ENCODE results near the gene C1orf87. TPM values are rescaled to one million over a fixed set of nuclear protein-coding genes. Genes with fewer than 3 reads are reported as not detected.

The C1orf87 gene
- total RNA-seq, 1 experiment from 2014 or later = 0.33 TPM

DNA sequence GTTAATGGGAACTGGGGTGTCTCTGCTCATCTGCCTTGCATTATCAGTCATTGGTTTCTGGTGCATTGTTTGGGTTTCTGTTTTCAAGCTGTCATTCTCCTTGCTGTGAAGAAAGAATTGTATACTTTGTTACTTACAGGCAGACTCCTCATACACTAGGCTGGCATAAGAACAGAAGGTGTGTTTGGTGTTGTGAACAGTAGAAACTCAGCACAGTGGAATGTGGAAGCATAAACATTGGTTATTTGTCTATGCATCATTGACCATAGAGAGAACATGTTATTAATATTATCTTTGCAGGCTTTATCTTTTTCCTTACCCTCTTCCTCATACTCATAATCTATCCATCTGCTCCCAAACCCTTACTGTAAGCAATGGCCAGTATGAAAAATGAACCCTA is 18.2 kb downstream of the C1orf87 start:
- Histone ChIP-seq H3T11ph (ENCODE audit: low read length) (no peak overlapping the region), H3K4me2 (ENCODE audit: insufficient read depth, insufficient read length, low read length) (no peak overlapping the region), H4K5ac (ENCODE audit: insufficient read length, low read depth, low read length) (no peak overlapping the region), H4K8ac (replicated peaks; ENCODE audit: insufficient read length, low read depth, low read length) (no peak overlapping the region), H3K23me2 (ENCODE audit: insufficient read length, low read depth, low read length, poor library complexity, severe bottlenecking) (no peaks in the 10 kb centered on the region), H3K9ac (ENCODE audit: extremely low read depth, insufficient read length, low read length) (no peak overlapping the region), H3K23ac (ENCODE audit: insufficient read length, low read depth, low read length) (no peak overlapping the region), H3K4ac (ENCODE audit: low read depth, low read length) (no peak overlapping the region), H3K27ac (ENCODE audit: insufficient read length, low read depth, low read length) (no peak overlapping the region), H3K14ac (ENCODE audit: insufficient read depth, low read length) (no peak overlapping the region), H3K4me1 (ENCODE audit: insufficient read depth, low read length) (no peaks in the 10 kb centered on the region), H3K79me2 (ENCODE audit: insufficient read depth, low read length) (no peaks in the 10 kb centered on the region), H3K79me1 (ENCODE audit: insufficient read depth, low read depth, low read length, poor library complexity, severe bottlenecking) (no peaks in the 10 kb centered on the region), H2BK20ac (ENCODE audit: low read depth, low read length, poor library complexity, severe bottlenecking) (no peak overlapping the region), H3K18ac (ENCODE audit: insufficient read length, low read depth, low read length) (no peak overlapping the region), H3K56ac (ENCODE audit: insufficient read length, low read depth, low read length) (no peak overlapping the region), H2AK5ac (ENCODE audit: insufficient read length, low read length) (no peak overlapping the region), H4K91ac (ENCODE audit: insufficient read length, low read depth, low read length) (no peak overlapping the region), H2AFZ (ENCODE audit: low read length) (no peak overlapping the region), H3K27me3 (ENCODE audit: insufficient read depth, low read length) (no peaks in the 10 kb centered on the region), H3K9me3 (ENCODE audit: control insufficient read depth, low read depth, low read length) (no peaks in the 10 kb centered on the region), H2BK120ac (ENCODE audit: low read depth, low read length, poor library complexity, severe bottlenecking) (no peak overlapping the region), H2BK12ac (ENCODE audit: insufficient read length, low read depth, low read length) (no peak overlapping the region), H2BK5ac (ENCODE audit: insufficient read length, low read length) (no peak overlapping the region), H2BK15ac (ENCODE audit: low read depth, low read length) (no peak overlapping the region), H4K20me1 (ENCODE audit: control insufficient read depth, insufficient read depth, insufficient read length) (no peaks in the 10 kb centered on the region)
- TF ChIP-seq, protein P1, sequence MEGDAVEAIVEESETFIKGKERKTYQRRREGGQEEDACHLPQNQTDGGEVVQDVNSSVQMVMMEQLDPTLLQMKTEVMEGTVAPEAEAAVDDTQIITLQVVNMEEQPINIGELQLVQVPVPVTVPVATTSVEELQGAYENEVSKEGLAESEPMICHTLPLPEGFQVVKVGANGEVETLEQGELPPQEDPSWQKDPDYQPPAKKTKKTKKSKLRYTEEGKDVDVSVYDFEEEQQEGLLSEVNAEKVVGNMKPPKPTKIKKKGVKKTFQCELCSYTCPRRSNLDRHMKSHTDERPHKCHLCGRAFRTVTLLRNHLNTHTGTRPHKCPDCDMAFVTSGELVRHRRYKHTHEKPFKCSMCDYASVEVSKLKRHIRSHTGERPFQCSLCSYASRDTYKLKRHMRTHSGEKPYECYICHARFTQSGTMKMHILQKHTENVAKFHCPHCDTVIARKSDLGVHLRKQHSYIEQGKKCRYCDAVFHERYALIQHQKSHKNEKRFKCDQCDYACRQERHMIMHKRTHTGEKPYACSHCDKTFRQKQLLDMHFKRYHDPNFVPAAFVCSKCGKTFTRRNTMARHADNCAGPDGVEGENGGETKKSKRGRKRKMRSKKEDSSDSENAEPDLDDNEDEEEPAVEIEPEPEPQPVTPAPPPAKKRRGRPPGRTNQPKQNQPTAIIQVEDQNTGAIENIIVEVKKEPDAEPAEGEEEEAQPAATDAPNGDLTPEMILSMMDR (conservative IDR thresholded peaks at IDR 0.05) = no peak
- no peak for DNase-seq
- Mint-ChIP-seq H3K4me1 (peaks cover 10 to 11% of the 10 kb centered on the region in 2 experiments), H3K36me3 (ENCODE audit: insufficient read depth in 1 of 3, low read depth in 3 of 3) (peaks cover 0 to 11% (median 0%) of the 10 kb centered on the region in 3 experiments; a peak in 2 of 7 replicates), H3K4me3 (no peak overlapping the region), H3K27ac (no peak overlapping the region), H3K27me3 (ENCODE audit: low read depth) (no peaks in the 10 kb centered on the region; the same call in 1 of the 2 replicates), H3K9me3 (peaks cover 4 to 9% of the 10 kb centered on the region in 2 experiments; a peak in 2 of 5 replicates)
